ENCODE results near the gene KANK4. TPM values are rescaled to one million over a fixed set of nuclear protein-coding genes. Genes with fewer than 3 reads are reported as not detected.
A peak's percentile ranks its signal among the peaks of the same experiment; 100 is the strongest.
"Not testable (repeated sequence)": the region's sequence is repeated elsewhere in the genome, so short reads cannot be mapped to it uniquely, and the experiment has no call there.

KANK4 gene
- polyA plus RNA-seq, 1 donor (not counting 4 experiments of a cell fraction or from before 2014, with no cell fraction given), result 0.92 TPM

GRCh38 chr1:62247391-62248168, 71.7 kb downstream of the KANK4 start:
- H3K4me1 ChIP-seq (ENCODE audit: control insufficient read depth, extremely low read depth, insufficient read depth, low read length), result no peaks in the 10 kb centered on the region
- no peak overlapping the region for H3K9ac ChIP-seq (ENCODE audit: control insufficient read depth, extremely low read depth, insufficient read depth, low read length)
- H3K4me2 ChIP-seq (ENCODE audit: control insufficient read depth, extremely low read depth, insufficient read depth, low read depth, low read length), result no peak overlapping the region
- H3K9me1 ChIP-seq (ENCODE audit: control insufficient read depth, extremely low read depth, insufficient read depth, low read length), result no peaks in the 10 kb centered on the region
- H3K27ac ChIP-seq (ENCODE audit: control insufficient read depth, insufficient read depth, low read length), result no peak overlapping the region
- H3K36me3 ChIP-seq (ENCODE audit: control insufficient read depth in 2 of 2, extremely low read depth in 1 of 2, insufficient read depth in 2 of 2, low read length in 2 of 2), result no peaks in the 10 kb centered on the region
- no peak overlapping the region for H2AFZ ChIP-seq (ENCODE audit: control insufficient read depth, low read length)
- no peak overlapping the region for H3K4me3 ChIP-seq (ENCODE audit: control insufficient read depth in 2 of 3, extremely low read depth in 1 of 3, insufficient read depth in 2 of 3, low read depth in 1 of 3, low read length in 3 of 3)
- no peak for DNase-seq (ENCODE audit: low read depth, low spot score)
- FAIRE-seq, result no peak
- TF ChIP-seq EZH2 (IDR thresholded peaks at IDR 0.05; ENCODE audit: low read length) (no peak), CTCF (optimal IDR thresholded peaks at IDR 0.05 in 1 of 3, IDR thresholded peaks at IDR 0.05 in 1 of 3, conservative IDR thresholded peaks at IDR 0.05 in 1 of 3; ENCODE audit: extremely low read depth in 1 of 3, insufficient read depth in 2 of 3, low read length in 3 of 3) (no peak)
- H3K9me3 ChIP-seq (ENCODE audit: control insufficient read depth, low read depth, low read length), result no peaks in the 10 kb centered on the region
- H3K79me2 ChIP-seq (ENCODE audit: control insufficient read depth, insufficient read depth, low read length), result no peaks in the 10 kb centered on the region
- no peaks in the 10 kb centered on the region for H3K27me3 ChIP-seq (ENCODE audit: control insufficient read depth, extremely low read depth, insufficient read depth, low read length)
- H4K20me1 ChIP-seq (ENCODE audit: control insufficient read depth, extremely low read depth, insufficient read depth, low read length), result no peaks in the 10 kb centered on the region
- dilution Hi-C loops (cut with MboI; ENCODE audit: extremely low pct_ligation_motif_present, low sequenced_read_pairs), result no loop called here

DNA sequence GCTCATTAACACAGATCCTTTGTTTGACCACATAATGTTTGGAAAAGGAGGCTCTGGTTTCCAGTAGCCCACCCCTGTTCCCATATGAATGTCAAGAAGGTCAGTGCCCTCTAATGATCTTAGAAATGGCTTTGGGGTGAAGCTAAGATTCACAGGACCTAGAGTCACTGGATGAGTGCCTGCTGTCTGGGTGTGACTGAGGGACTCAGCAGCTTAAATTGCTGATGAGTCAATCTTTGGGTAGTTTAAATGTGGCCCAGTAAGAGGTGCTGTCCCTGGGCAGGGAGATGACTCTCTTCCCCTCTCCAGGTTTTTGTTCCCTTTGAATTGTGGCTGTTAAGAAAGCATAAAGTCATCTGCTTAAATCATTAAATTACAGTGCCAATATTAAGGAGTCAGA, 74.0 kb downstream of the KANK4 start:
- Histone ChIP-seq H2AFZ (ENCODE audit: control insufficient read depth, low read length) (no peak overlapping the region), H3K9me1 (ENCODE audit: control insufficient read depth, extremely low read depth, insufficient read depth, low read length) (no peaks in the 10 kb centered on the region), H3K79me2 (ENCODE audit: control insufficient read depth, insufficient read depth, low read length) (no peaks in the 10 kb centered on the region), H3K4me2 (ENCODE audit: control insufficient read depth, extremely low read depth, insufficient read depth, low read depth, low read length) (no peak overlapping the region), H3K27ac (ENCODE audit: control insufficient read depth, insufficient read depth, low read length) (no peak overlapping the region), H3K4me3 (ENCODE audit: control insufficient read depth in 2 of 3, extremely low read depth in 1 of 3, insufficient read depth in 2 of 3, low read depth in 1 of 3, low read length in 3 of 3) (no peak overlapping the region), H3K36me3 (ENCODE audit: control insufficient read depth in 2 of 2, extremely low read depth in 1 of 2, insufficient read depth in 2 of 2, low read length in 2 of 2) (no peaks in the 10 kb centered on the region), H4K20me1 (ENCODE audit: control insufficient read depth, extremely low read depth, insufficient read depth, low read length) (no peaks in the 10 kb centered on the region), H3K9me3 (ENCODE audit: control insufficient read depth, low read depth, low read length) (no peaks in the 10 kb centered on the region), H3K9ac (ENCODE audit: control insufficient read depth, extremely low read depth, insufficient read depth, low read length) (no peak overlapping the region), H3K27me3 (ENCODE audit: control insufficient read depth, extremely low read depth, insufficient read depth, low read length) (no peaks in the 10 kb centered on the region), H3K4me1 (ENCODE audit: control insufficient read depth, extremely low read depth, insufficient read depth, low read length) (no peaks in the 10 kb centered on the region)
- FAIRE-seq, result peak; percentile 76
- no peak for DNase-seq (ENCODE audit: low read depth, low spot score)
- dilution Hi-C loops (cut with MboI; ENCODE audit: extremely low pct_ligation_motif_present, low sequenced_read_pairs), result no loop called here
- no peak for TF ChIP-seq EZH2 (IDR thresholded peaks at IDR 0.05; ENCODE audit: low read length)
- TF ChIP-seq CTCF (optimal IDR thresholded peaks at IDR 0.05 in 1 of 3, IDR thresholded peaks at IDR 0.05 in 1 of 3, conservative IDR thresholded peaks at IDR 0.05 in 1 of 3; ENCODE audit: extremely low read depth in 1 of 3, insufficient read depth in 2 of 3, low read length in 3 of 3), result peak in 1 of 3 experiments; percentile 11

DNA sequence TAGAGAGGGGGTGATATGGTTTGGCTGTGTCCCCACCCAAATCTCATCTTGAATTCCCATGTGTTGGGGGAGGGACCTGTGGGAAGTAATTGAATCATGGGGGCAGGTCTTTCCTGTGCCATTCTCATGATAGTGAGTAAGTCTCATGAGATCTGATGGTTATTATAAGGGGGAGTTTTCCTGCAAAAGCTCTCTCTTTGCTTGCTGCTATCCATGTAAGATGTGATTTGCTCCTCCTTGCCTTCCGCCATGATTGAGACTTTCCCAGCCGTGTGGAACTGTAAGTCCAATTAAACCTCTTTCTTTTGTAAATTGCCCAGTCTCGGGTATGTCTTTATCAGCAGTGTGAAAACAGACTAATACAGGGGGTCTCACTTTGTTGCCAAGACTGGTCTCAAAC, 74.9 kb downstream of the KANK4 start:
- H3K27ac ChIP-seq (ENCODE audit: control insufficient read depth, insufficient read depth, low read length); H3K36me3 ChIP-seq (ENCODE audit: control insufficient read depth in 2 of 2, extremely low read depth in 1 of 2, insufficient read depth in 2 of 2, low read length in 2 of 2); H3K4me1 ChIP-seq (ENCODE audit: control insufficient read depth, extremely low read depth, insufficient read depth, low read length); H3K4me3 ChIP-seq (ENCODE audit: control insufficient read depth in 2 of 3, extremely low read depth in 1 of 3, insufficient read depth in 2 of 3, low read depth in 1 of 3, low read length in 3 of 3); H3K9ac ChIP-seq (ENCODE audit: control insufficient read depth, extremely low read depth, insufficient read depth, low read length); dilution Hi-C loops (cut with MboI; ENCODE audit: extremely low pct_ligation_motif_present, low sequenced_read_pairs); H4K20me1 ChIP-seq (ENCODE audit: control insufficient read depth, extremely low read depth, insufficient read depth, low read length); H3K4me2 ChIP-seq (ENCODE audit: control insufficient read depth, extremely low read depth, insufficient read depth, low read depth, low read length); H3K9me3 ChIP-seq (ENCODE audit: control insufficient read depth, low read depth, low read length); H3K27me3 ChIP-seq (ENCODE audit: control insufficient read depth, extremely low read depth, insufficient read depth, low read length); H3K79me2 ChIP-seq (ENCODE audit: control insufficient read depth, insufficient read depth, low read length); FAIRE-seq; DNase-seq (ENCODE audit: low read depth, low spot score); H3K9me1 ChIP-seq (ENCODE audit: control insufficient read depth, extremely low read depth, insufficient read depth, low read length); H2AFZ ChIP-seq (ENCODE audit: control insufficient read depth, low read length): not testable (repeated sequence)

Measured in keratinocyte (primary cell).